DOHH2 (cell line): ENCODE measurements around the gene RGS4.

ENCODE experiments used
- CTCF ChIP-seq: fragments of 200-600 bp; sonication (generic); IDR thresholded peaks from one replicate; pipeline ENCODE4 v1.5.1; 2014; ENCODE audit warnings: antibody characterized with exemption, mild to moderate bottlenecking, low read depth, low read length; ENCODE audit not compliant: poor library complexity, severe bottlenecking
- EZH2phosphoT487 ChIP-seq: fragments of 200-600 bp; sonication (generic); IDR thresholded peaks from 2 replicates; pipeline ENCODE4 v1.6.1; 2017; ENCODE audit warnings: borderline replicate concordance, mild to moderate bottlenecking, antibody characterized with exemption, low read length, moderate library complexity, mixed read lengths

GRCh38 chr1:163055005-163055404 is 14.2 kb upstream of the RGS4 start:
- TF ChIP-seq CTCF (no peak), EZH2phosphoT487 (no peak)
